ENCODE results near the gene DPH7.

DNA sequence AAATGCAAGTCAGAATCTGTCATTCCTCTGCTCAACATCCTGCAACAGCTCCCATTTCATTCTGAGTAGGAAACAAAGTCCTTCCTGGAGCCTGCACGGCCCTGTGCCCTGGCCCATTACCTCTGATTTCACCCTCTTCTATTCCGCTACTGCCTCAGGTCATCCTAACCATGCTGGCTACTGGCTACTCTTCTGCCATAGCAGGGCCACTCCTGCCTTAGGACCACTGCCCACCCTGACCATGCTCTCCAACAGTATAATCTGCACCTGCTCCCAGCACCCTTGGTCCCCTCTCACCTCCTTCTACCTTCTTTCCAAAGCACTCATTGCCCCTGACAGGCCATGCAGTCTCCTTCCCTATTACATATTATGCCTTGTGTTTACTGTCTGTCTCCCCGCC is 8.2 kb downstream of the DPH7 start:
- TF ChIP-seq, protein P1, sequence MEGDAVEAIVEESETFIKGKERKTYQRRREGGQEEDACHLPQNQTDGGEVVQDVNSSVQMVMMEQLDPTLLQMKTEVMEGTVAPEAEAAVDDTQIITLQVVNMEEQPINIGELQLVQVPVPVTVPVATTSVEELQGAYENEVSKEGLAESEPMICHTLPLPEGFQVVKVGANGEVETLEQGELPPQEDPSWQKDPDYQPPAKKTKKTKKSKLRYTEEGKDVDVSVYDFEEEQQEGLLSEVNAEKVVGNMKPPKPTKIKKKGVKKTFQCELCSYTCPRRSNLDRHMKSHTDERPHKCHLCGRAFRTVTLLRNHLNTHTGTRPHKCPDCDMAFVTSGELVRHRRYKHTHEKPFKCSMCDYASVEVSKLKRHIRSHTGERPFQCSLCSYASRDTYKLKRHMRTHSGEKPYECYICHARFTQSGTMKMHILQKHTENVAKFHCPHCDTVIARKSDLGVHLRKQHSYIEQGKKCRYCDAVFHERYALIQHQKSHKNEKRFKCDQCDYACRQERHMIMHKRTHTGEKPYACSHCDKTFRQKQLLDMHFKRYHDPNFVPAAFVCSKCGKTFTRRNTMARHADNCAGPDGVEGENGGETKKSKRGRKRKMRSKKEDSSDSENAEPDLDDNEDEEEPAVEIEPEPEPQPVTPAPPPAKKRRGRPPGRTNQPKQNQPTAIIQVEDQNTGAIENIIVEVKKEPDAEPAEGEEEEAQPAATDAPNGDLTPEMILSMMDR (IDR thresholded peaks at IDR 0.05): no peak
- TF ChIP-seq POLR2A (IDR thresholded peaks at IDR 0.05) (no peak), POLR2AphosphoS5 (IDR thresholded peaks at IDR 0.05) (no peak), EP300 (IDR thresholded peaks at IDR 0.05) (no peak)

Measured in sigmoid colon (tissue), 4 donors.